ENCODE measurements around the gene NFIA.

DNA sequence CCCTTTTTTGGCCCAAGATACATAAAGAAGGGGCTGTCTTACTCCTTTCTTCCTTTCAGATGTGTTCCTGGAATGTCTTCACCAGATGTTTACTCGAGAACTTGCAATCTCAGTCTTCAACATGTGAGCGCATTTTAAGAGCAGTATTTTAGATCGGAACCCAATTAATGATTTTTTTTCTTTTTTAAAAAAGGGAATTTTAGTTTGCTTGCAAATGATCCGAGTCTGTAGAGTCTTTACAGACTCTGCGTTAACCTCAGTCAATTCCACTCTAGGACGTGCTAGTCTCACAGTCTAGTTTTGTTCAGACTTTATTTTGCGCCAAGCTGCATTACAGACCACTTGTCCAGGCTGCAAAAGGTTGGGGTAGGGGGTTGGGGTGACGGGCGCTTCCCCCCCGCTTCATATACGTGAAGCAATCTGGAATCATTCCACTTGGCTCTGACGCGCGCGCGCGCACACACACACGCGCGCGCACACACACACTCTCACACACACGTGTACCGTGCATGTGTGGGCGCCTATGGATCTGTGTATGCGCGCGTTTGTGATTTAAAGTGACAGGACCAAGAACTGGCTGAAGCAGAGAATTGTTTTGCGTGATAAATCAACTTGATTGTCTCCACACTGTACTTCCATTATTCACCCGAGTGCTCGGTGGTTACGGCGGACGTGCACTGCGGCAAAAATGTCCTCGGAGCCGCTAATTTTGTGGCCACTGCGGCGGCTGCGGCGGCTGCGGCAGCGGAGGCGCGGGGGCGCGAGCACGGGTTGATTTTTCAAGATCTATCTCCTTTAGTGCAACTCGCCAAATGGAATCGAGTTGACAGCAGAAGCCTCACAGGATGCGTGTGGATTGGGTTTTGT, 25.6 kb upstream of the NFIA start:
- TF ChIP-seq POLR2A (IDR thresholded peaks at IDR 0.05; ENCODE audit: low read depth, low read length), result no peak
- TF ChIP-seq TAF1 (IDR thresholded peaks at IDR 0.05; ENCODE audit: borderline replicate concordance, low read depth, low read length), result no peak
- no peak for TF ChIP-seq POLR2AphosphoS5 (IDR thresholded peaks at IDR 0.05; ENCODE audit: low read depth, low read length)

All from GM12892 (cell line).